ENCODE results near the gene CD300LD. TPM values are rescaled to one million over a fixed set of nuclear protein-coding genes. Genes with fewer than 3 reads are reported as not detected.

CD300LD gene
- total RNA-seq: not detected in 2 replicates

GRCh38 chr17:74592087-74592990, at the start of gene CD300LD:
CD300LD (minus strand) TSS chr17:74592283; CDS start chr17:74592202, 81 bp downstream.

GRCh38 chr17:74623693-74624093, 31.6 kb upstream of the CD300LD start, which contains the start of gene CD300E:
CD300E (minus strand) TSS chr17:74623738; CDS start chr17:74623621, 117 bp downstream.

GRCh38 chr17:74567397-74567796, 24.7 kb downstream of the CD300LD start, which contains the start of gene CD300H:
CD300H (minus strand) TSS chr17:74567509.

GRCh38 chr17:74545843-74546230, 46.2 kb downstream of the CD300LD start, which contains the start of gene CD300C:
CD300C (minus strand) TSS chr17:74546115; CDS start chr17:74545782, 333 bp downstream.

GRCh38 chr17:74531231-74531761, 60.8 kb downstream of the CD300LD start, which contains the start of gene CD300LB:
CD300LB (minus strand) TSS chr17:74531475; CDS start chr17:74531350, 125 bp downstream.

Other genes starting within 250 kb of the CD300LD start
- gene BTBD17, start 230.4 kb downstream of the CD300LD start, total RNA-seq: not detected in 2 replicates
- gene GPR142, start 224.8 kb downstream of the CD300LD start, total RNA-seq: not detected in 2 replicates
- gene GPRC5C, start 160.2 kb downstream of the CD300LD start, total RNA-seq: 17.1 and 20.1 TPM in 2 replicates
- gene CD300A, start 125.6 kb downstream of the CD300LD start, total RNA-seq: not detected in 2 replicates
- not detected in 2 replicates for gene CD300LB, start 60.8 kb downstream of the CD300LD start, total RNA-seq
- 0.91 and 1.1 TPM in 2 replicates for gene CD300C, start 46.2 kb downstream of the CD300LD start, total RNA-seq
- not detected in 2 replicates for gene CD300H, start 24.8 kb downstream of the CD300LD start, total RNA-seq
- under 0.01 TPM in 1 of 2 replicates, not detected in the other for gene CD300E, start 31.5 kb upstream of the CD300LD start, total RNA-seq
- gene CD300LF, start 120.6 kb upstream of the CD300LD start, total RNA-seq: not detected in 2 replicates
- 1.0 and 1.3 TPM in 2 replicates for gene RAB37, start 145.0 kb upstream of the CD300LD start, total RNA-seq
- gene NHERF1, start 156.3 kb upstream of the CD300LD start, total RNA-seq: 82.6 and 97.3 TPM in 2 replicates
- gene NAT9, start 184.1 kb upstream of the CD300LD start, total RNA-seq: 20.0 and 27.4 TPM in 2 replicates

Measured in articular chondrocyte of knee joint (primary cell).